Measurements from ENCODE around the gene TCEA2.

The TCEA2 gene

GRCh38 chr20:64071341-64072332 lies 8.6 kb downstream of the TCEA2 start:
- TF ChIP-seq NFIC (IDR thresholded peaks at IDR 0.05), result no peak
- TF ChIP-seq, protein P1, sequence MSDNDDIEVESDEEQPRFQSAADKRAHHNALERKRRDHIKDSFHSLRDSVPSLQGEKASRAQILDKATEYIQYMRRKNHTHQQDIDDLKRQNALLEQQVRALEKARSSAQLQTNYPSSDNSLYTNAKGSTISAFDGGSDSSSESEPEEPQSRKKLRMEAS (IDR thresholded peaks at IDR 0.05), result no peak
- TF ChIP-seq ZBTB7A (IDR thresholded peaks at IDR 0.05; ENCODE audit: low read depth), result no peak
- no peak for TF ChIP-seq CEBPB (IDR thresholded peaks at IDR 0.05)
- TF ChIP-seq FOXM1 (IDR thresholded peaks at IDR 0.05; ENCODE audit: borderline replicate concordance, low read depth), result no peak
- TF ChIP-seq RAD21 (IDR thresholded peaks at IDR 0.05; ENCODE audit: low read depth), result no peak
- no peak for TF ChIP-seq TEAD4 (IDR thresholded peaks at IDR 0.05)
- no peak for TF ChIP-seq CREB1 (IDR thresholded peaks at IDR 0.05; ENCODE audit: low read depth)
- no peak for TF ChIP-seq EGR1 (IDR thresholded peaks at IDR 0.05)
- TF ChIP-seq TAF1 (IDR thresholded peaks at IDR 0.05; ENCODE audit: low read depth), result no peak
- TF ChIP-seq, protein P2, sequence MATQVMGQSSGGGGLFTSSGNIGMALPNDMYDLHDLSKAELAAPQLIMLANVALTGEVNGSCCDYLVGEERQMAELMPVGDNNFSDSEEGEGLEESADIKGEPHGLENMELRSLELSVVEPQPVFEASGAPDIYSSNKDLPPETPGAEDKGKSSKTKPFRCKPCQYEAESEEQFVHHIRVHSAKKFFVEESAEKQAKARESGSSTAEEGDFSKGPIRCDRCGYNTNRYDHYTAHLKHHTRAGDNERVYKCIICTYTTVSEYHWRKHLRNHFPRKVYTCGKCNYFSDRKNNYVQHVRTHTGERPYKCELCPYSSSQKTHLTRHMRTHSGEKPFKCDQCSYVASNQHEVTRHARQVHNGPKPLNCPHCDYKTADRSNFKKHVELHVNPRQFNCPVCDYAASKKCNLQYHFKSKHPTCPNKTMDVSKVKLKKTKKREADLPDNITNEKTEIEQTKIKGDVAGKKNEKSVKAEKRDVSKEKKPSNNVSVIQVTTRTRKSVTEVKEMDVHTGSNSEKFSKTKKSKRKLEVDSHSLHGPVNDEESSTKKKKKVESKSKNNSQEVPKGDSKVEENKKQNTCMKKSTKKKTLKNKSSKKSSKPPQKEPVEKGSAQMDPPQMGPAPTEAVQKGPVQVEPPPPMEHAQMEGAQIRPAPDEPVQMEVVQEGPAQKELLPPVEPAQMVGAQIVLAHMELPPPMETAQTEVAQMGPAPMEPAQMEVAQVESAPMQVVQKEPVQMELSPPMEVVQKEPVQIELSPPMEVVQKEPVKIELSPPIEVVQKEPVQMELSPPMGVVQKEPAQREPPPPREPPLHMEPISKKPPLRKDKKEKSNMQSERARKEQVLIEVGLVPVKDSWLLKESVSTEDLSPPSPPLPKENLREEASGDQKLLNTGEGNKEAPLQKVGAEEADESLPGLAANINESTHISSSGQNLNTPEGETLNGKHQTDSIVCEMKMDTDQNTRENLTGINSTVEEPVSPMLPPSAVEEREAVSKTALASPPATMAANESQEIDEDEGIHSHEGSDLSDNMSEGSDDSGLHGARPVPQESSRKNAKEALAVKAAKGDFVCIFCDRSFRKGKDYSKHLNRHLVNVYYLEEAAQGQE (IDR thresholded peaks at IDR 0.05; ENCODE audit: low read depth), result no peak
- TF ChIP-seq, protein P3, sequence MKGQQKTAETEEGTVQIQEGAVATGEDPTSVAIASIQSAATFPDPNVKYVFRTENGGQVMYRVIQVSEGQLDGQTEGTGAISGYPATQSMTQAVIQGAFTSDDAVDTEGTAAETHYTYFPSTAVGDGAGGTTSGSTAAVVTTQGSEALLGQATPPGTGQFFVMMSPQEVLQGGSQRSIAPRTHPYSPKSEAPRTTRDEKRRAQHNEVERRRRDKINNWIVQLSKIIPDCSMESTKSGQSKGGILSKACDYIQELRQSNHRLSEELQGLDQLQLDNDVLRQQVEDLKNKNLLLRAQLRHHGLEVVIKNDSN (IDR thresholded peaks at IDR 0.05), result no peak
- no peak for TF ChIP-seq YY1 (IDR thresholded peaks at IDR 0.05; ENCODE audit: low read depth)
- TF ChIP-seq EP300 (IDR thresholded peaks at IDR 0.05; ENCODE audit: borderline replicate concordance), result no peak
- TF ChIP-seq TCF12 (IDR thresholded peaks at IDR 0.05; ENCODE audit: low read depth), result no peak

DNA sequence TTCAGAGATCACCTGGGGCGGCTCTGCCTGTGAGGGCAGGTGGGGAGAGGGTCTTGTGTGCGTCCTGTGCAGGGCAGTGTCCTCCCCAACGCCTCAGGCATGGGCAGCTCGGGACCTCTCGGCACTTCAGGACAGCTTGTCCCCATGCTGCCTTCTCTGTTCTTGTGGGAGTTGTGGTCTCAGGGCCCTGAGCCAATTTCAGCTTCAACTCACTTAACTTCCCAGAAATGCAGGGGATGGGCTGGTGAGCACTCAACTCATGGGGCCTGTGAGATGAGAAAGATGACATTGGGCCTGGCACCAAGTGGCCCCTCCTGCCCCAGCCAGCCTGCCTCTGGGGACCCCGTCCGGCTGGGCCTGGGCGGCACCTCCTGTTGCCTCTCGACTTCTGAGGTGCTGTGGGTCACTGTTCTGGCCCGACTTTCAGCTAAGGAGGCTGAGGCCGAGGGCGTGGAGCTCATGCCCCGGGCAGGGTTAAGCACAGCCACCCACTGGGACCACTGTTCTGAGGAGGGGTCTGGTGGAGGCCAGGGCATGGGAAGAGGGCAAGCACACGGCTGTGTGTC lies 9.6 kb downstream of the TCEA2 start:
- no peak for TF ChIP-seq CREB1 (IDR thresholded peaks at IDR 0.05; ENCODE audit: low read depth)
- TF ChIP-seq, protein P1 (IDR thresholded peaks at IDR 0.05), result no peak
- TF ChIP-seq CEBPB (IDR thresholded peaks at IDR 0.05), result no peak
- no peak for TF ChIP-seq EGR1 (IDR thresholded peaks at IDR 0.05)
- no peak for TF ChIP-seq YY1 (IDR thresholded peaks at IDR 0.05; ENCODE audit: low read depth)
- no peak for TF ChIP-seq ZBTB7A (IDR thresholded peaks at IDR 0.05; ENCODE audit: low read depth)
- no peak for TF ChIP-seq TCF12 (IDR thresholded peaks at IDR 0.05; ENCODE audit: low read depth)
- no peak for TF ChIP-seq RAD21 (IDR thresholded peaks at IDR 0.05; ENCODE audit: low read depth)
- TF ChIP-seq FOXM1 (IDR thresholded peaks at IDR 0.05; ENCODE audit: borderline replicate concordance, low read depth), result no peak
- TF ChIP-seq, protein P2 (IDR thresholded peaks at IDR 0.05; ENCODE audit: low read depth), result no peak
- TF ChIP-seq, protein P3 (IDR thresholded peaks at IDR 0.05), result no peak
- no peak for TF ChIP-seq EP300 (IDR thresholded peaks at IDR 0.05; ENCODE audit: borderline replicate concordance)
- no peak for TF ChIP-seq TEAD4 (IDR thresholded peaks at IDR 0.05)

GRCh38 chr20:64073476-64074183 lies 10.6 kb downstream of the TCEA2 start:
- TF ChIP-seq YY1 (IDR thresholded peaks at IDR 0.05; ENCODE audit: low read depth), result no peak
- no peak for TF ChIP-seq TCF12 (IDR thresholded peaks at IDR 0.05; ENCODE audit: low read depth)
- TF ChIP-seq, protein P1 (IDR thresholded peaks at IDR 0.05), result no peak
- no peak for TF ChIP-seq TEAD4 (IDR thresholded peaks at IDR 0.05)
- no peak for TF ChIP-seq EGR1 (IDR thresholded peaks at IDR 0.05)
- TF ChIP-seq CREB1 (IDR thresholded peaks at IDR 0.05; ENCODE audit: low read depth), result no peak
- TF ChIP-seq RAD21 (IDR thresholded peaks at IDR 0.05; ENCODE audit: low read depth), result no peak
- TF ChIP-seq ZBTB7A (IDR thresholded peaks at IDR 0.05; ENCODE audit: low read depth), result no peak
- TF ChIP-seq, protein P2 (IDR thresholded peaks at IDR 0.05; ENCODE audit: low read depth), result no peak
- no peak for TF ChIP-seq EP300 (IDR thresholded peaks at IDR 0.05; ENCODE audit: borderline replicate concordance)
- TF ChIP-seq NFIC (IDR thresholded peaks at IDR 0.05), result no peak
- TF ChIP-seq TAF1 (IDR thresholded peaks at IDR 0.05; ENCODE audit: low read depth), result no peak
- TF ChIP-seq, protein P3 (IDR thresholded peaks at IDR 0.05), result no peak
- TF ChIP-seq CEBPB (IDR thresholded peaks at IDR 0.05), result no peak
- no peak for TF ChIP-seq FOXM1 (IDR thresholded peaks at IDR 0.05; ENCODE audit: borderline replicate concordance, low read depth)

Measured in Ishikawa (cell line).